Right lobe of liver (tissue), 4 donors: ENCODE data around the gene FFAR3.

ENCODE experiments used
- CTCF ChIP-seq, 4 donors: fragments of 200-600 bp in 3 of 4; fragments of 450-650 bp in 1 of 4; IDR thresholded peaks; one replicate each; pipeline versions ENCODE4 v1.5.1 to v1.8.0; 2016 to 2022; ENCODE audit warnings: antibody characterized with exemption in 4 of 4, mild to moderate bottlenecking in 2 of 4
- POLR2A ChIP-seq: fragments of 450-650 bp; IDR thresholded peaks from one replicate; pipeline ENCODE4 v1.6.1; 2017; ENCODE audit warnings: antibody characterized with exemption, mild to moderate bottlenecking
- donor health status: DM: no; HTN: no; CAD: no.
- donor health status: DM: no; HTN: no; CAD: no.
- donor health status: DM: no; HTN: yes; CAD: no.

GRCh38 chr19:35355791-35356460 lies 2.3 kb upstream of the FFAR3 start:
- TF ChIP-seq CTCF (IDR thresholded peaks at IDR 0.05) (no peak), POLR2A (no peak)
